Activated naive CD4-positive, alpha-beta T cell treated with Interleukin-2 at 50 U/mL for 16 hours (primary cell): ENCODE measurements around the gene CNGA1.
A peak's percentile ranks its signal among the peaks of the same experiment; 100 is the strongest.

Experiments
- DNase-seq: peaks from one replicate; pipeline ENCODE4 v3.0.0-alpha.2; 2020

Gene CNGA1

GRCh38 chr4:48016141-48017107 is at the start of gene CNGA1, which contains the start of gene NIPAL1:
CNGA1 (minus strand) TSS chr4:48016681; CDS start chr4:47952689, 63,992 bp downstream.
NIPAL1 (plus strand) TSS chr4:48016772; CDS start chr4:48016840, 68 bp downstream.
- DNase-seq, result peak; percentile 71

DNA sequence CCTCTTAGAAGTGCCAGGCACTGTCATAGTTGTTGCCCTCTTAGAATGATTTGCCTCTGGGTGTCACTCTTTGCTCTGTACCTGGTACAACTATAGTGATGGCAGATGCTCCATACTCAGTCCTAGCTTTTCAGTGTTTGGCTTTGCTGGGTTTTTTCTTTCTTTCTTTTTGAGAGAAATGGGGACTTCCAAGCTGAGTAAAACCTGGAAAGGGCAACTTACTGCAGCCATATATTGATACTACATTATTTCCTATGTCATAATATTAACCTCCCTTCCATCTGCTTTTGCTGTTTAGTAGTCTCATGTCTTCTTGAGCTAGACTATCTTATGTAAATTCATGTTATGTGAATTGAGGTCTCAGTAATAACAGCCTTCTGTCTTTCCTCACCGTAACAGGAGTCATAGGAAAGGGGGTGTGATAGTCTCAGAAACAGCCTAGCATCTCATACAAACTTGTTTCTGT is 49.1 kb upstream of the CNGA1 start:
- no peak for DNase-seq

GRCh38 chr4:48064349-48064748 is 47.9 kb upstream of the CNGA1 start:
- no peak for DNase-seq

- no peak for DNase-seq
These were observed 42.4 kb upstream of the CNGA1 start for GRCh38 chr4:48058617-48059530.

- DNase-seq, result no peak
These were observed 34.6 kb upstream of the CNGA1 start for GRCh38 chr4:48051078-48051477.

DNA sequence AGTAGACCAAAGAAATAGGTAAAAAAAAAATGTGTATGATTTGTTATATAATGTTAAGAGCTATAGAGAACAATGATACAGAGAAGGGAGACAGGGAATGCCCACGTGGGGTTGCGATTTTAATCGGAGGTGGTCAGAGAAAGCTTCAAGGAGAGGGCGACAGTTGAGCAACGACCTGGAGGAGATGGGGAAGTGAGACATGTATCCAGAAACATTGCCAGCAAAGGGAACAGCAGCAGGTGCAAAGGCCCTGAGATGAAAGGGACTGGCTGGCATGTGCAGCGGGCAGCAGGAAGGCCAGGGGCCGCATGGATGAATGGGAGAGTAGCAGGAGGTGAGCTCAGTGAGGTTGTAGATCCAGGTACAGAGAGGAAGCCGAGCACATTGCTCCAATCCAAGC is 33.0 kb upstream of the CNGA1 start:
- no peak for DNase-seq

GRCh38 chr4:48047896-48048295 is 31.4 kb upstream of the CNGA1 start:
- no peak for DNase-seq

DNA sequence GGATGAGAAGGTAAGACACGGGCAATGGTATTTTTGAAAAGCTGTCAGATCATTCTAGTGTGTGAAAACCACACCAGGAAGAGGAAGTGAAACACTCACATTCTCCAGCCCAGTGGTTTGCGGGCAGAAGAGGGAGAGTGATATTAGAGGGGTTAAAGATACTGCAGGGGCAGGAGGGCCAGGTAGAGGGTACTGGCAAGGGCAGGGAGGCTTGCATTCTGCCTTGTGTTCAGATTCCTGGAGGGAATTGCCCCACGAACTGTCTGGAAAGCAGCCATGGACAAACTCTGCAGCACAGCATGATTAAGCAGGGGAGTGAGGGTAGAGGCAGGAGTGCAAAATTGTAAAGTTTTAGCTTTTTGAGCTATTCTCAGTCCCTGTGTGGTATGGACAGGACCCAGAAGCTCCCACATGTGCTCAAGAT is 31.0 kb upstream of the CNGA1 start:
- DNase-seq, result peak; percentile 79

GRCh38 chr4:48046059-48046458 is 29.6 kb upstream of the CNGA1 start:
- no peak for DNase-seq

- no peak for DNase-seq
These were observed 27.8 kb upstream of the CNGA1 start for GRCh38 chr4:48044298-48044697.

DNA sequence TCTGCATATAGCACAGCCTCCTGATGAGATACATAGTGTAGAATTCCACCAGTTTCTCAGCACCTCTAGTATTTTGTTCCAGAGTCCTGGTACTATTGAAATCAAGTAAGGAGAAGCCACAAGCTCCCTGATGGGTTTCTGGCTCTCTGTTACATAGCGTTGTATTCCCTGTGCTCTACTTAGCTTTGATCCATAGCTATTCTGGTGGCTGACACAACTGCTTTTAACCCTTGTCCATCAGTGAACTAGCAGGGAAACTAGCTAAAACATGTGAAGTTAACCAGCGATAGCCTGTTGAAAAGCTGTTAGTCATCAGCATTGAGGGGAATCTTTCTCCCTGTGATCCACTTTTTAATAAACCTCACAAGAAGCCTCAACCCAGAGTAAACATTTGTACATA is 27.0 kb upstream of the CNGA1 start:
- no peak for DNase-seq

DNA sequence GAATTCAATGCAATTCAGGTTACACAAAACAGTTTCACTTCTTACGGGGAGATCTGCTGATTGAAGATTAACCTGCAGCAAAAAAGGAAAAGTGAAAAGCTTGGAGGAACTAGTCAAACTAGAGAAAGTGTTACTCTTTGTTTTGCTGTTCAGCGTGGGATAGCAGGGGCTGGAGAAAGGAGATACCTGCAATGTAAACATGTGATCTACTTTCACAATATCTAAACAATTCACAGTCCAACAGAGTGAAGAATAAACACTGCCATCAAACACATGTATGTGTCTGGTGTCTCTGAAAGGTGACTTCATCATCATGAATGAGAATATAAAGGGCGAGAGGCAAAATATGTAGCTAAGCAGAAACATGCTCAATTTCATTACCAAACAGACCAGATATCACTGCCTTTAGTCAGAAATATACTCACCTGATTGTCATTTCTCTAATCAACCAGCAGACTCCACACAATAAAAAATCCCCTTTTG is 26.5 kb upstream of the CNGA1 start:
- DNase-seq, result no peak

DNA sequence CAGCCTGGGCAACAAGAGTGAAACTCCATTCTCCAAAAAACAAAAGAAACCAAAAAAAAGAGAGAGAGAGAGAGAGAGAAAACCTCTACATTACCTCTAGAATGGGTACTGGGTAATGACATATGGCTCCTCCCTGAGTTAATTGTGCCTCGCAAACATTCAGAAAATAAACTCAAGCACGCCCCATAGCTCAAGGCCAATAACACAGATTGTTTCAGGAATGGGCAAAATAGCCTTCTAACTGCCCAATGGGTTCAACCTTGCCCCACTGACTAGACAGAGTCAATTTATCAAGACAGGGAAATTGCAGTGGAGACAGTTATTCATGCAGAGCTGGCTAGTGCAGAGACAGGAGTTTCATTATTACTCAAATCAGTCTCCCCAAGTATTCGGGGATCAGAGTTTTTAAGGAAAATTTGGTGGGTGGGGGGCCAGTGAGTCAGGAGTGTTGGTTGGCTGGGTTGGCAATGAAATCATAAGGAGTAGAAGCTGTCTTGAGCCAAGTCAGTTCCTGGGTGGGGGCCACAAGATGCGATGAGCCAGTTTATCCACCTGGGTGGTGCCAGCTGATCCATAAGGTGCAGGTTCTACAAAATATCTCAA is 25.2 kb upstream of the CNGA1 start:
- peak; percentile 35 for DNase-seq

- no peak for DNase-seq
These were observed 23.1 kb upstream of the CNGA1 start for GRCh38 chr4:48039561-48039960.

DNA sequence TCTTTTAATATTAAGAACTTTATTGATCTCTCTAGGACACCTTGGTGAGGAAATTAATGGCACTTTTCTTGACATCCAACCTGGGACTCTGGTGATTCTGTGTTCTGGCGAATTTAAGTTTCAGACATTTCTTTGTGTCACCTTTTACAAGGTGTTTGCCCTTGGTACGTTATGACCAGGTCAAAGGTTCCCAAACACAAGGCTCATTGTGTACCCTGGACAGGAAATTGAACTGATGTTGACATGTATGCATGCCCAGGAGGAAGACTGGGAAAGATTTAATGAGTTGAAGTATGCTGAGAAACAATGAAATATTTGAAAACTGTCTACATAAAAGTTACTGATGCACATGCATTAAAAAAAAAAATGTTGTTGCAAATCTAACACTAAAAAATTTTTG is 22.2 kb upstream of the CNGA1 start:
- DNase-seq, result no peak

GRCh38 chr4:48037117-48037462 is 20.6 kb upstream of the CNGA1 start:
- DNase-seq, result no peak

DNA sequence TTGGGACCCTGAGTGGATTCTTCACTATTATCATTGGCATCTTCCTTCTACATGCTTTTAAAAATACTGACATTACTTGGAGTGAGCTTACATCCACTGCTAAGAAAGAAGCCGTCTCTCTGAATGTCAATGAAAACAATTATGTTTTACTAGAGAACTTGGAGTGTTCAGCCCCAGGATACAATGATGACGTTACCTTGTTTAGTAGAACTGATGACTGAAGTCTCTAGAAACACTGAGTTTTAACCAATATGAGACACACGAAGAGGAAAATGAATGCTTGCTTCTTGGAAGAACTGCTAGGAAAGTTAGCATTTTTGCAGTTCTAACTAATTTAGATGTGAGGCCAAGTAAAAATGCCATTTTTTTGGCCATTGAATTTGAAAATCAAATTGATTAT is 19.5 kb upstream of the CNGA1 start:
- DNase-seq, result no peak

GRCh38 chr4:48033825-48034413 is 17.4 kb upstream of the CNGA1 start:
- peak; percentile 67 for DNase-seq

GRCh38 chr4:48033412-48033811 is 16.9 kb upstream of the CNGA1 start:
- DNase-seq, result no peak

- no peak for DNase-seq
These were observed 16.2 kb upstream of the CNGA1 start for GRCh38 chr4:48032721-48033120.

- DNase-seq, result no peak
These were observed 15.5 kb upstream of the CNGA1 start for GRCh38 chr4:48031802-48032525.

- DNase-seq, result no peak
These were observed 14.0 kb upstream of the CNGA1 start for GRCh38 chr4:48030470-48030869.
